AG04449 (cell line): Measurements from ENCODE around the gene DEPDC4.
"Not testable (repeated sequence)": the region's sequence is repeated elsewhere in the genome, so short reads cannot be mapped to it uniquely, and the experiment has no call there.

Experiments
- CTCF ChIA-PET: fragments of 350-600 bp; formaldehyde crosslinking; extraction: SDS; loops from one replicate; lab custom pipeline; 2021; ENCODE audit warnings: antibody characterized with exemption; lab: Yijun Ruan, JAX
- POLR2A ChIA-PET: fragments of 400-600, 350-600 bp; formaldehyde crosslinking; extraction: SDS; loops from one replicate; lab custom pipeline; 2020; ENCODE audit warnings: antibody characterized with exemption, inconsistent platforms; lab: Yijun Ruan, JAX
- DNase-seq: peaks from one replicate; pipeline ENCODE4 v3.0.0-alpha.2; 2010; ENCODE audit warnings: low read depth, low spot score
- H3K4me3 ChIP-seq: 2 replicates; pipeline ENCODE4 v1.5.1; 2011; ENCODE audit warnings: low read depth, mild to moderate bottlenecking, control low read depth, low read length
- TF ChIP-seq, protein P1 (sequence below): IDR thresholded peaks from one replicate; pipeline ENCODE4 v1.5.1; 2011; ENCODE audit warnings: mild to moderate bottlenecking, moderate library complexity, low read length, control low read depth, inconsistent platforms; ENCODE audit not compliant: insufficient read depth; ENCODE audit errors: missing control alignments

DEPDC4 gene

GRCh38 chr12:100266835-100267602 lies at the start of gene DEPDC4, which contains the start of gene SCYL2:
Gene DEPDC4 (minus strand): TSS chr12:100267079. CDS start chr12:100267076, 3 bp downstream.
Gene SCYL2 (plus strand): TSS chr12:100267177. CDS start chr12:100282971, 15,794 bp downstream.
- peak; percentile 86 for DNase-seq
- ChIA-PET CTCF (interaction anchor here (1.0 to 1.9 kb wide), 5 partner anchors 9 to 138 kb away, joined by 3 to 6 read pairs (median 4); no protein-coding TSS in a partner anchor), POLR2A (interaction anchor here (0.8 to 1.5 kb wide), 3 partner anchors 12 to 67 kb away, joined by 3 to 5 read pairs (median 4); no protein-coding TSS in a partner anchor)
- peak within 1 kb of the TSS; percentile 95 for H3K4me3 ChIP-seq
- TF ChIP-seq, protein P1, sequence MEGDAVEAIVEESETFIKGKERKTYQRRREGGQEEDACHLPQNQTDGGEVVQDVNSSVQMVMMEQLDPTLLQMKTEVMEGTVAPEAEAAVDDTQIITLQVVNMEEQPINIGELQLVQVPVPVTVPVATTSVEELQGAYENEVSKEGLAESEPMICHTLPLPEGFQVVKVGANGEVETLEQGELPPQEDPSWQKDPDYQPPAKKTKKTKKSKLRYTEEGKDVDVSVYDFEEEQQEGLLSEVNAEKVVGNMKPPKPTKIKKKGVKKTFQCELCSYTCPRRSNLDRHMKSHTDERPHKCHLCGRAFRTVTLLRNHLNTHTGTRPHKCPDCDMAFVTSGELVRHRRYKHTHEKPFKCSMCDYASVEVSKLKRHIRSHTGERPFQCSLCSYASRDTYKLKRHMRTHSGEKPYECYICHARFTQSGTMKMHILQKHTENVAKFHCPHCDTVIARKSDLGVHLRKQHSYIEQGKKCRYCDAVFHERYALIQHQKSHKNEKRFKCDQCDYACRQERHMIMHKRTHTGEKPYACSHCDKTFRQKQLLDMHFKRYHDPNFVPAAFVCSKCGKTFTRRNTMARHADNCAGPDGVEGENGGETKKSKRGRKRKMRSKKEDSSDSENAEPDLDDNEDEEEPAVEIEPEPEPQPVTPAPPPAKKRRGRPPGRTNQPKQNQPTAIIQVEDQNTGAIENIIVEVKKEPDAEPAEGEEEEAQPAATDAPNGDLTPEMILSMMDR = peak; percentile 0

GRCh38 chr12:100311317-100311716 lies 44.4 kb upstream of the DEPDC4 start:
- CTCF ChIA-PET = interaction anchor here (1.9 kb wide), 1 partner anchor 13 kb away, joined by 5 read pairs; no protein-coding TSS in a partner anchor

GRCh38 chr12:100308138-100308537 lies 41.3 kb upstream of the DEPDC4 start:
- CTCF ChIA-PET, POLR2A ChIA-PET, H3K4me3 ChIP-seq, DNase-seq: not testable (repeated sequence)

More at GRCh38 chr12:100311317-100311716, 44.4 kb upstream of the DEPDC4 start:
- POLR2A ChIA-PET = no interaction called here
- DNase-seq = no peak
- H3K4me3 ChIP-seq = no peak overlapping the region
- TF ChIP-seq, protein P1 = no peak

DNA sequence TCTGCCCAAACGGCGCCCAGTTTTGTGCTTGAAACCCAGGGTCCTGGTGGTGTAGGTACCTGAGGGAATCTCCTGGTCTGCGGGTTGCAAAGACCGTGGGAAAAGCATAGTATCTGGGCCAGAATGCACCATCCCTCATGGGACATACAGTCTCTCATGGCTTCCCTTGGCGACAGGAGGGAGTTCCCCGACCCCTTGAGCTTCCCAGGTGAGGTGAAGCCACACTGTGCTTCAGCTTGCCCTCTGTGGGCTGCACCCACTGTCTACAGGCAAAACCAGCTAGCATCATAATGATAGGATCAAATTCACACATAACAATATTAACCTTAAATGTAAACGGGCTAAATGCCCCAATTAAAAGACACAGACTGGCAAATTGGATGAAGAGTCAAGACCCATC lies 37.5 kb upstream of the DEPDC4 start:
- DNase-seq, H3K4me3 ChIP-seq, CTCF ChIA-PET, POLR2A ChIA-PET: not testable (repeated sequence)

- TF ChIP-seq, protein P1 = no peak
- H3K4me3 ChIP-seq = no peak overlapping the region
- DNase-seq = no peak
- CTCF ChIA-PET = no interaction called here
- POLR2A ChIA-PET = no interaction called here
Observed at GRCh38 chr12:100303831-100304230, 37.0 kb upstream of the DEPDC4 start.

- POLR2A ChIA-PET = no interaction called here
- DNase-seq = no peak
- CTCF ChIA-PET = no interaction called here
- TF ChIP-seq, protein P1 = no peak
- no peak overlapping the region for H3K4me3 ChIP-seq
Observed at GRCh38 chr12:100302081-100302480, 35.2 kb upstream of the DEPDC4 start.

GRCh38 chr12:100295764-100296555 lies 29.1 kb upstream of the DEPDC4 start:
- TF ChIP-seq, protein P1 = no peak
- H3K4me3 ChIP-seq = no peak overlapping the region
- ChIA-PET CTCF (no interaction called here), POLR2A (interaction anchor here (1.6 kb wide), 1 partner anchor 11 kb away, joined by 4 read pairs; no protein-coding TSS in a partner anchor)
- DNase-seq = no peak

DNA sequence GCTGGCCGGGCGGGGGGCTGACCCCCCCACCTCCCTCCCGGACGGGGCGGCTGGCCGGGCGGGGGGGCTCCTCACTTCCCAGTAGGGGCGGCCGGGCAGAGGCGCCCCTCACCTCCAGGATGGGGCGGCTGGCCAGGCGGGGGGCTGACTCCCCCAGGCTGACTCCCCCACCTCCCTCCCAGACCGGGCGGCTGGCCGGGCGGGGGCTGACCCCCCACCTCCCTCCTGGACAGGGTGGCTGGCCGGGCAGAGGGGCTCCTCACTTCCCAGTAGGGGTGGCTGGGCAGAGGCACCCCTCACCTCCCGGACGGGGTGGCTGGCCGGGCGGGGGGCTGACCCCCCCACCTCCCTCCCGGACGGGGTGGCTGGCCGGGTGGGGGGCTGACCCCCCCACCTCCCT lies 27.5 kb upstream of the DEPDC4 start:
- CTCF ChIA-PET, H3K4me3 ChIP-seq, POLR2A ChIA-PET, DNase-seq: not testable (repeated sequence)
